ENCODE results near the gene CYTH1.

CYTH1 gene

GRCh38 chr17:78738698-78739097 is 43.4 kb downstream of the CYTH1 start:
- no peak overlapping the region for H3K4me3 ChIP-seq (replicated peaks; ENCODE audit: low read depth, low read length)

GRCh38 chr17:78738278-78738677 is 43.8 kb downstream of the CYTH1 start:
- H3K27me3 ChIP-seq (replicated peaks; ENCODE audit: control insufficient read depth, insufficient read depth, low read length) = no peaks in the 10 kb centered on the region
- H3K4me3 ChIP-seq (replicated peaks; ENCODE audit: low read depth, low read length) = no peak overlapping the region
- peaks cover 2% of the 10 kb centered on the region; the same call in 1 of the 2 replicates for H3K36me3 ChIP-seq (ENCODE audit: control insufficient read depth, insufficient read depth, low read length)
- no peak for TF ChIP-seq CTCF (IDR thresholded peaks at IDR 0.05; ENCODE audit: insufficient read depth, low read length, poor library complexity, severe bottlenecking)
- no peak for DNase-seq (ENCODE audit: extremely low read depth, insufficient read length)

More at GRCh38 chr17:78738698-78739097, 43.4 kb downstream of the CYTH1 start:
- H3K36me3 ChIP-seq (ENCODE audit: control insufficient read depth, insufficient read depth, low read length) = peaks cover 2% of the 10 kb centered on the region; the same call in 1 of the 2 replicates
- DNase-seq (ENCODE audit: extremely low read depth, insufficient read length) = no peak
- H3K27me3 ChIP-seq (replicated peaks; ENCODE audit: control insufficient read depth, insufficient read depth, low read length) = no peaks in the 10 kb centered on the region
- TF ChIP-seq CTCF (IDR thresholded peaks at IDR 0.05; ENCODE audit: insufficient read depth, low read length, poor library complexity, severe bottlenecking) = no peak

DNA sequence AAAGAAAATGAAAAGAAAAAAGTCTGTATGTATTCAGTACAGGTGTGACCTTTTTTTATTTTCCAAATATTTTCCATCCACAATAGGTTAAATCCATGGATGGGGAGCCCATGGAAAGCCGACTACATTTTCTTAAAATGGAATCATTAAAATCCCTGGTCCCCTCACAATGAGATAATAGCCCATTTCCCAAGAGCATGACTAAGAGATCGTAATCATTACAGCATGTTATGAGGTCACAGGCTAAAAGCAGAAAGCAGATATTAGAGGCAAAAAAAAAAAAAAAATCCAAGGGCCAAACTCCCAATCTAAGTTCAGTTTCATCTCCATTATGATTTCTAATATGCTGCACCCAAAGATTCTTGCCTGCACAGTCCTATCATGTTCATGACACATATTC is 44.7 kb downstream of the CYTH1 start:
- DNase-seq (ENCODE audit: extremely low read depth, insufficient read length) = no peak
- TF ChIP-seq CTCF (IDR thresholded peaks at IDR 0.05; ENCODE audit: insufficient read depth, low read length, poor library complexity, severe bottlenecking) = no peak
- H3K4me3 ChIP-seq (replicated peaks; ENCODE audit: low read depth, low read length) = peak overlapping the region; percentile 87
- H3K27me3 ChIP-seq (replicated peaks; ENCODE audit: control insufficient read depth, insufficient read depth, low read length) = no peaks in the 10 kb centered on the region
- peaks cover 2% of the 10 kb centered on the region; the same call in 1 of the 2 replicates for H3K36me3 ChIP-seq (ENCODE audit: control insufficient read depth, insufficient read depth, low read length)

DNA sequence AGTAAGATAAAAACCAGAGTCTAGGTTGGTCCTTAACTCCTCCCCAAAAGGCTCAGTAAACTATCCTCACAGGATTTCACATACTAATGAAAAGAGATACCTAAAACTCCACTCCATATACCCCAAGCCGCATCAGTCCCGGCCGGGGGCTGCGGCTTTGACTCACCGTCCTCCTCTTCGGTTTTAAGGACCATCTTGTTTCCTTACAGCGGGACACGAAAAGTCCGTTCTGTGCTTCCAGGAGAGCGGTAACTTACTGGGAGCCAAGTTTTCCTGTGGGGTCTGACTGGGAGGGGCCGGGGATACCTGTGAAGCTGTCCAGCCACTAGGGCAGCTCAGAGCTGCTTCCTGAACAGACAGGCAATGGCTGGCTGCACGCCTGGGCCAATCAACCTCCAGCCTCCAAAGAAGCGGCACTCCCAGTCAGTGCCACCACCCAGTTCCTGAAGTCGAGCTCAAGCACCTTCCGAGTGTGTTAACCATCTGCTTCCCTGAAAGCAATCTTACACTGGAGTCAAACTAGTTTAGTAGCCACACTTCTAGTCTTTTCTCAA is 45.5 kb downstream of the CYTH1 start:
- TF ChIP-seq CTCF (IDR thresholded peaks at IDR 0.05; ENCODE audit: insufficient read depth, low read length, poor library complexity, severe bottlenecking) = no peak
- DNase-seq (ENCODE audit: extremely low read depth, insufficient read length) = peak; percentile 77
- no peaks in the 10 kb centered on the region for H3K27me3 ChIP-seq (replicated peaks; ENCODE audit: control insufficient read depth, insufficient read depth, low read length)
- peak overlapping the region; percentile 87 for H3K4me3 ChIP-seq (replicated peaks; ENCODE audit: low read depth, low read length)
- H3K36me3 ChIP-seq (ENCODE audit: control insufficient read depth, insufficient read depth, low read length) = no peaks in the 10 kb centered on the region

GRCh38 chr17:78735832-78736525 is 46.1 kb downstream of the CYTH1 start:
- TF ChIP-seq CTCF (IDR thresholded peaks at IDR 0.05; ENCODE audit: insufficient read depth, low read length, poor library complexity, severe bottlenecking) = no peak
- no peaks in the 10 kb centered on the region for H3K27me3 ChIP-seq (replicated peaks; ENCODE audit: control insufficient read depth, insufficient read depth, low read length)
- no peak for DNase-seq (ENCODE audit: extremely low read depth, insufficient read length)
- no peaks in the 10 kb centered on the region for H3K36me3 ChIP-seq (ENCODE audit: control insufficient read depth, insufficient read depth, low read length)
- peak overlapping the region; percentile 87 for H3K4me3 ChIP-seq (replicated peaks; ENCODE audit: low read depth, low read length)
